A549 (cell line): ENCODE results near the gene HBG2. TPM values are rescaled to one million over a fixed set of nuclear protein-coding genes. Genes with fewer than 3 reads are reported as not detected.
"Not testable (repeated sequence)": the region's sequence is repeated elsewhere in the genome, so short reads cannot be mapped to it uniquely, and the experiment has no call there.

ENCODE experiments used
- ATAC-seq, 2 experiments: fragments of 200-7000 bp in 1 of 2; fragments of >200 bp in 1 of 2; cut with Nextera tagmentation in 1 of 2; cut with Tn5 transposase in 1 of 2; 3 replicates each; pipeline versions ENCODE4 v1.8.0 to v1.9.1; 2018 to 2020; ENCODE audit warnings: mild to moderate bottlenecking in 1 of 2, moderate library complexity in 1 of 2
- CTCF ChIA-PET: fragments of 300-600 bp; sonication (Branson Sonifier 250); formaldehyde crosslinking; extraction: SDS; loops from one replicate; lab custom pipeline; 2021; ENCODE audit warnings: antibody characterized with exemption, inconsistent platforms; lab: Yijun Ruan, JAX
- POLR2A ChIA-PET: fragments of 350-600 bp; formaldehyde crosslinking; extraction: SDS; loops from one replicate; lab custom pipeline; 2021; ENCODE audit warnings: antibody characterized with exemption, inconsistent platforms; lab: Yijun Ruan, JAX
- DNase-seq, 2 experiments: peaks; one replicate each; pipeline versions ENCODE4 v3.0.0 to v3.0.0-alpha.2; 2011 to 2016; ENCODE audit warnings: low read depth in 1 of 2, low spot score in 1 of 2
- FAIRE-seq: peaks from 2 replicates; lab custom pipeline; 2011; peaks lifted over from hg19 to GRCh38; lab: Jason Lieb, UNC
- H3K27ac ChIP-seq, 2 experiments: fragments of >200 bp; sonication (Bioruptor Twin); formaldehyde crosslinking; 3 replicates each; pipeline ENCODE4 v1.5.1; 2016 to 2017
- H3K4me1 ChIP-seq: fragments of >200 bp; sonication (Bioruptor Twin); formaldehyde crosslinking; 3 replicates; pipeline ENCODE4 v1.6.1; 2016
- H3K4me2 ChIP-seq: fragments of >200 bp; sonication (Bioruptor Twin); formaldehyde crosslinking; 3 replicates; pipeline ENCODE4 v1.6.1; 2016
- H3K4me3 ChIP-seq: fragments of >200 bp; sonication (Bioruptor Twin); formaldehyde crosslinking; 3 replicates; pipeline ENCODE4 v1.5.1; 2016
- H3K9me3 ChIP-seq: fragments of >200 bp; sonication (Bioruptor Twin); formaldehyde crosslinking; 3 replicates; pipeline ENCODE4 v1.6.1; 2016
- CBX2 ChIP-seq: fragments of 200-600 bp; sonication (generic); IDR thresholded peaks from 2 replicates; pipeline ENCODE4 v1.6.1; 2016; ENCODE audit warnings: low read depth, mild to moderate bottlenecking, borderline replicate concordance
- CHD2 ChIP-seq: fragments of 150-350 bp; IDR thresholded peaks from 2 replicates; pipeline ENCODE4 v1.6.1; 2014; ENCODE audit warnings: low read length; ENCODE audit not compliant: partially characterized antibody
- ELK1 ChIP-seq: fragments of 150-350 bp; IDR thresholded peaks from 2 replicates; pipeline ENCODE4 v1.6.1; 2014; ENCODE audit warnings: low read depth, mild to moderate bottlenecking, low read length
- EP300 ChIP-seq, 2 experiments: fragments of >200 bp; sonication (Bioruptor Twin); formaldehyde crosslinking; IDR thresholded peaks; 2 replicates in 1 of 2; 3 replicates in 1 of 2; pipeline ENCODE4 v1.6.1; 2016 to 2017
- ESRRA ChIP-seq: fragments of 150-350 bp; IDR thresholded peaks from 2 replicates; pipeline ENCODE4 v1.6.1; 2014; ENCODE audit warnings: mild to moderate bottlenecking, low read length, borderline replicate concordance
- FOSB ChIP-seq: fragments of 250-450 bp; sonication (Bioruptor Pico); IDR thresholded peaks from 2 replicates; pipeline ENCODE4 v1.5.0; 2020; ENCODE audit warnings: mild to moderate bottlenecking, moderate library complexity
- FOSL2 ChIP-seq, 2 experiments: fragments of 450-650 bp in 1 of 2; fragments of >200 bp in 1 of 2; sonication (Bioruptor Twin) in 1 of 2; formaldehyde crosslinking; IDR thresholded peaks; 2 replicates each; pipeline versions ENCODE4 v1.5.0 to v1.6.1; 2016 to 2020; ENCODE audit warnings: mild to moderate bottlenecking in 1 of 2, moderate library complexity in 1 of 2
- FOXS1 ChIP-seq: fragments of 250-450 bp; sonication (Bioruptor Pico); IDR thresholded peaks from 2 replicates; pipeline ENCODE4 v1.5.0; 2020; ENCODE audit warnings: mild to moderate bottlenecking, moderate library complexity
- HDAC2 ChIP-seq: fragments of 200-600 bp; sonication (generic); IDR thresholded peaks from 2 replicates; pipeline ENCODE4 v1.6.1; 2016
- HES2 ChIP-seq: fragments of >200 bp; sonication (Bioruptor Twin); formaldehyde crosslinking; IDR thresholded peaks from 2 replicates; pipeline ENCODE4 v1.6.1; 2016
- HOXA7 ChIP-seq: fragments of 250-450 bp; sonication (Bioruptor Pico); IDR thresholded peaks from 2 replicates; pipeline ENCODE4 v1.5.0; 2020; ENCODE audit warnings: mild to moderate bottlenecking, moderate library complexity
- HOXB5 ChIP-seq: fragments of 250-450 bp; sonication (Bioruptor Pico); IDR thresholded peaks from 2 replicates; pipeline ENCODE4 v1.5.0; 2020; ENCODE audit warnings: mild to moderate bottlenecking, moderate library complexity
- JUNB ChIP-seq: fragments of >200 bp; sonication (Bioruptor Twin); formaldehyde crosslinking; IDR thresholded peaks from 2 replicates; pipeline ENCODE4 v1.6.1; 2016
- KDM1A ChIP-seq: fragments of 200-600 bp; sonication (generic); IDR thresholded peaks from 2 replicates; pipeline ENCODE4 v1.6.1; 2016; ENCODE audit warnings: low read depth, mild to moderate bottlenecking
- MAFK ChIP-seq: fragments of 450-650 bp; IDR thresholded peaks from 2 replicates; pipeline ENCODE4 v1.6.1; 2014; ENCODE audit not compliant: partially characterized antibody
- MAZ ChIP-seq: fragments of 150-350 bp; IDR thresholded peaks from 2 replicates; pipeline ENCODE4 v1.6.1; 2014; ENCODE audit warnings: antibody characterized with exemption, low read depth, low read length, borderline replicate concordance
- MYC ChIP-seq: IDR thresholded peaks from 2 replicates; pipeline ENCODE4 v1.6.1; 2012; ENCODE audit warnings: mild to moderate bottlenecking, inconsistent platforms, low read length, improper control_type of control experiment, borderline replicate concordance
- NFE2L2 ChIP-seq: fragments of 150-350 bp; conservative IDR thresholded peaks from 2 replicates; pipeline ENCODE4 v1.6.1; 2014; ENCODE audit warnings: low read length
- NR3C1 ChIP-seq: fragments of >200 bp; sonication (Bioruptor Twin); formaldehyde crosslinking; IDR thresholded peaks from 3 replicates; pipeline ENCODE4 v1.6.1; 2017
- PHF8 ChIP-seq: fragments of 200-600 bp; sonication (generic); IDR thresholded peaks from 2 replicates; pipeline ENCODE4 v1.6.1; 2016; ENCODE audit warnings: low read depth, mild to moderate bottlenecking, antibody characterized with exemption, moderate library complexity, borderline replicate concordance
- POLR2AphosphoS2 ChIP-seq: conservative IDR thresholded peaks from 2 replicates; pipeline ENCODE4 v1.6.1; 2012; ENCODE audit warnings: low read length, improper control_type of control experiment, inconsistent platforms
- RAD21 ChIP-seq, 2 experiments: fragments of >200 bp in 1 of 2; sonication (Bioruptor Twin) in 1 of 2; formaldehyde crosslinking in 1 of 2; IDR thresholded peaks in 1 of 2; conservative IDR thresholded peaks in 1 of 2; 2 replicates in 1 of 2; 3 replicates in 1 of 2; pipeline ENCODE4 v1.6.1; 2012 to 2018; ENCODE audit warnings: inconsistent platforms in 1 of 2
- RARB ChIP-seq: fragments of 250-450 bp; sonication (Bioruptor Pico); IDR thresholded peaks from 2 replicates; pipeline ENCODE4 v1.8.0; 2021; ENCODE audit warnings: mild to moderate bottlenecking, moderate library complexity
- RFX5 ChIP-seq: fragments of 450-650 bp; IDR thresholded peaks from 2 replicates; pipeline ENCODE4 v1.7.1; 2014; ENCODE audit warnings: antibody characterized with exemption, mild to moderate bottlenecking, moderate library complexity
- SMC3 ChIP-seq: fragments of >200 bp; sonication (Bioruptor Twin); formaldehyde crosslinking; IDR thresholded peaks from 3 replicates; pipeline ENCODE4 v1.6.1; 2018; ENCODE audit warnings: inconsistent platforms
- TP53 ChIP-seq: fragments of 250-450 bp; sonication (Bioruptor Pico); IDR thresholded peaks from 2 replicates; pipeline ENCODE4 v1.5.0; 2021; ENCODE audit warnings: mild to moderate bottlenecking, moderate library complexity
- USF2 ChIP-seq: fragments of 450-650 bp; IDR thresholded peaks from 2 replicates; pipeline ENCODE4 v1.6.1; 2014; ENCODE audit warnings: antibody characterized with exemption
- ZC3H11A ChIP-seq: fragments of 450-650 bp; IDR thresholded peaks from 2 replicates; pipeline ENCODE4 v1.6.1; 2014; ENCODE audit warnings: antibody characterized with exemption, mild to moderate bottlenecking
- ZFP36 ChIP-seq: fragments of 450-650 bp; IDR thresholded peaks from 2 replicates; pipeline ENCODE4 v1.6.1; 2014; ENCODE audit warnings: borderline replicate concordance; ENCODE audit not compliant: partially characterized antibody
- ZNF302 ChIP-seq: fragments of 250-450 bp; sonication (Bioruptor Pico); IDR thresholded peaks from 2 replicates; pipeline ENCODE4 v1.9.0; 2021; ENCODE audit warnings: inconsistent platforms, mild to moderate bottlenecking, moderate library complexity
- WGBS: methylation state at CpG from one replicate; pipeline ENCODE4 v1.1.6; 2017; ENCODE audit errors: missing lambda C conversion rate; 5-methylcytosine and 5-hydroxymethylcytosine counted together
- polyA minus RNA-seq: library from RNA; depleted of rRNA, polyadenylated mRNA; stranded (reverse); fragments of >200 nt; gene quantifications from 2 replicates; pipeline ENCODE4 v1.2.3, GENCODE V29; 2011; rRNA and poly(A)+ RNA removed
- polyA plus RNA-seq, 4 experiments: library from polyadenylated mRNA; depleted of rRNA in 3 of 4; stranded (reverse); fragments of >200 nt; fragmentation: RNase III in 1 of 4; extraction: RNeasy Plus Mini Kit Qiagen cat#74134 plus additional on column Dnase treatment in 1 of 4; gene quantifications; 2 replicates in 3 of 4; 3 replicates in 1 of 4; pipeline ENCODE4 v1.2.3, GENCODE V29; 2011 to 2017

Gene HBG2
- polyA plus RNA-seq (2011; rRNA removed) (not detected in 2 replicates), polyA plus RNA-seq (2017; fragmentation: RNase III; extraction: RNeasy Plus Mini Kit Qiagen cat#74134 plus additional on column Dnase treatment) (not detected in 3 replicates), polyA minus RNA-seq (not detected in 2 replicates)
- polyA plus RNA-seq (2012; cell fraction: cytosol; rRNA removed), result 0.08 TPM in 1 of 2 replicates, not detected in the other
- not detected in 2 replicates for polyA plus RNA-seq (2012; cell fraction: nucleus; rRNA removed)

DNA sequence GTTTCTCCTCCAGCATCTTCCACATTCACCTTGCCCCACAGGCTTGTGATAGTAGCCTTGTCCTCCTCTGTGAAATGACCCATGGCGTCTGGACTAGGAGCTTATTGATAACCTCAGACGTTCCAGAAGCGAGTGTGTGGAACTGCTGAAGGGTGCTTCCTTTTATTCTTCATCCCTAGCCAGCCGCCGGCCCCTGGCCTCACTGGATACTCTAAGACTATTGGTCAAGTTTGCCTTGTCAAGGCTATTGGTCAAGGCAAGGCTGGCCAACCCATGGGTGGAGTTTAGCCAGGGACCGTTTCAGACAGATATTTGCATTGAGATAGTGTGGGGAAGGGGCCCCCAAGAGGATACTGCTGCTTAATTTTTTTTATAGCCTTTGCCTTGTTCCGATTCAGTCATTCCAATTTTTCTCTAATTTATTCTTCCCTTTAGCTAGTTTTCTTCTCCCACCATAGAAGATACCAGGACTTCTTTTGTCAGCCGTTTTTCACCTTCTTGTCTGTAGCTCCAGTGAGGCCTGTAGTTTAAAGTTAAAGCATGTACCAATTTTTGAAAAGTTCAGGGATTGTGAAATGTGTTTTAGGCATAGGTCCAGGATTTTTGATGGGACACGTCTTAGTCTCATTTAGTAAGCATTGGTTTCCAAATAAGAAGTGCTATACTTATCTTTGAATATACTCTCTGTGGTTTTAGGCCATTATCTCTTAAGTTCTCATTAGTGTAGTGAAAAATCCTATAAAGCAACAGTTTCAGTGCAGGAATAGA lies at the start of gene HBG2:
TSS of gene HBG2 (minus strand) at position 136 of the 768 bp plus-strand sequence. CDS start at position 83, 53 bp downstream.
- FAIRE-seq, ATAC-seq, H3K27ac ChIP-seq, DNase-seq, CTCF ChIA-PET, H3K4me1 ChIP-seq, H3K4me3 ChIP-seq, H3K4me2 ChIP-seq, POLR2A ChIA-PET, H3K9me3 ChIP-seq: not testable (repeated sequence)
- WGBS, result 29% methylated on average over 4 of the region's 9 CpGs

GRCh38 chr11:5304046-5304445 lies 49.5 kb upstream of the HBG2 start:
- TF ChIP-seq ELK1 (no peak), NR3C1 (no peak), TP53 (CRISPR knock-in tag) (no peak), ZFP36 (no peak), PHF8 (no peak), HES2 (no peak), FOSL2 (IDR thresholded peaks at IDR 0.05) (no peak), FOSL2 (CRISPR knock-in tag; IDR thresholded peaks at IDR 0.05) (no peak), ZC3H11A (no peak), MAZ (no peak), ESRRA (no peak), CHD2 (no peak), HDAC2 (no peak), NFE2L2 (no peak), RARB (CRISPR knock-in tag) (no peak), RFX5 (no peak), RAD21 (conservative IDR thresholded peaks at IDR 0.05 in 1 of 2, IDR thresholded peaks at IDR 0.05 in 1 of 2) (no peak), HOXA7 (CRISPR knock-in tag) (no peak), CBX2 (no peak), SMC3 (no peak), KDM1A (no peak)
- ChIA-PET CTCF (interaction anchor here (1.3 kb wide), 1 partner anchor 13 kb away, joined by 4 read pairs; no protein-coding TSS in a partner anchor), POLR2A (no interaction called here)
- FAIRE-seq, result no peak
- Histone ChIP-seq H3K4me3 (no peak overlapping the region), H3K9me3 (no peaks in the 10 kb centered on the region), H3K27ac (no peak overlapping the region), H3K4me2 (no peak overlapping the region), H3K4me1 (no peaks in the 10 kb centered on the region)
- ATAC-seq, result no peak
- 26% methylated on average over 1 of the region's 1 CpG for WGBS
- no peak for DNase-seq

DNA sequence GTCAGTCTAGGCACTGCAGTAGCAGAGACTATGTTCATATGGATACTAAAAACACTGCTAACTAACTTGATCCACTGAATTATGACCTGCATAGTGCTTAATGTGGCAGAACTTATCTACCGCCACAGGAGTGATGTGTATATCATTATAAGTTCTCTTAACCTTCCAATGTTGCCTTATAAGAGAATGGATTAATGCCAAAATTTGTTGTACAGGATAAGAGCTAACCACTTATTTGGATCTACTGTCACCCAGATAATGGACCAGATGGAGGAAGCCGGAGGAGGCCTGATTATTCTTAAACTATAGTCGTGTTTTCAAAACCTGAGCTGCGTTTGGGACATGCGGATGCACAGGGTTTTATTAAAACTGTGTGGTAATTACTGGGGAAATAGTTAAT lies 49.0 kb upstream of the HBG2 start:
- Histone ChIP-seq H3K9me3 (no peaks in the 10 kb centered on the region), H3K4me3 (no peak overlapping the region), H3K4me1 (no peaks in the 10 kb centered on the region), H3K4me2 (no peak overlapping the region), H3K27ac (no peak overlapping the region)
- ATAC-seq, result no peak
- ChIA-PET CTCF (interaction anchor here (1.3 kb wide), 1 partner anchor 13 kb away, joined by 4 read pairs; no protein-coding TSS in a partner anchor), POLR2A (no interaction called here)
- WGBS, result 53% methylated on average over 5 of the region's 5 CpGs
- DNase-seq, result no peak
- FAIRE-seq, result no peak
- TF ChIP-seq PHF8, result no peak
- no peak for TF ChIP-seq NR3C1
- TF ChIP-seq ZNF302 (CRISPR knock-in tag), result no peak
- no peak for TF ChIP-seq RAD21 (conservative IDR thresholded peaks at IDR 0.05 in 1 of 2, IDR thresholded peaks at IDR 0.05 in 1 of 2)
- no peak for TF ChIP-seq USF2
- TF ChIP-seq MYC, result no peak
- TF ChIP-seq FOXS1 (CRISPR knock-in tag), result no peak
- TF ChIP-seq MAFK, result no peak
- no peak for TF ChIP-seq HOXB5 (CRISPR knock-in tag)
- TF ChIP-seq FOSB (CRISPR knock-in tag), result no peak
- TF ChIP-seq HDAC2, result no peak
- TF ChIP-seq JUNB, result no peak
- no peak for TF ChIP-seq POLR2AphosphoS2
- TF ChIP-seq CHD2, result no peak
- TF ChIP-seq EP300 (IDR thresholded peaks at IDR 0.05), result no peak
- no peak for TF ChIP-seq MAZ
